Spleen (tissue), 11 donors: ENCODE data around the gene SLC25A44. TPM values are rescaled to one million over a fixed set of nuclear protein-coding genes. Genes with fewer than 3 reads are reported as not detected.
A peak's percentile ranks its signal among the peaks of the same experiment; 100 is the strongest.

Source experiments
- DNase-seq: peaks from one replicate; pipeline ENCODE4 v3.0.0-alpha.2; 2020
- H3K27ac ChIP-seq, 8 donors: fragments of 200-600 bp; sonication (generic) in 7 of 8; 1 replicate in 4 of 8; 2 replicates in 4 of 8; pipeline versions ENCODE4 v1.5.0 to v1.8.0; 2016 to 2021; ENCODE audit warnings: inconsistent platforms in 4 of 8, mild to moderate bottlenecking in 4 of 8, moderate library complexity in 1 of 8
- H3K27me3 ChIP-seq, 7 donors: fragments of 200-600 bp; sonication (generic) in 6 of 7; replicated peaks in 1 of 7; 1 replicate in 4 of 7; 2 replicates in 3 of 7; pipeline versions ENCODE4 v1.5.0 to v1.8.0; 2016 to 2021; ENCODE audit warnings: inconsistent platforms in 3 of 7, mild to moderate bottlenecking in 1 of 7
- H3K36me3 ChIP-seq, 6 donors: fragments of 200-600 bp; sonication (generic) in 5 of 6; 1 replicate in 4 of 6; 2 replicates in 2 of 6; pipeline versions ENCODE4 v1.5.0 to v1.8.0; 2016 to 2021; ENCODE audit warnings: inconsistent platforms in 2 of 6
- H3K4me1 ChIP-seq, 6 donors: fragments of 200-600 bp; sonication (generic) in 5 of 6; 1 replicate in 3 of 6; 2 replicates in 3 of 6; pipeline versions ENCODE4 v1.5.0 to v1.8.0; 2016 to 2021; ENCODE audit warnings: inconsistent platforms in 3 of 6
- H3K4me3 ChIP-seq, 8 donors: fragments of 200-600 bp; sonication (generic) in 7 of 8; 1 replicate in 4 of 8; 2 replicates in 4 of 8; pipeline versions ENCODE4 v1.5.0 to v1.8.0; 2016 to 2021; ENCODE audit warnings: inconsistent platforms in 4 of 8, mild to moderate bottlenecking in 4 of 8, moderate library complexity in 2 of 8
- H3K9me3 ChIP-seq, 8 donors: fragments of 200-600 bp; sonication (generic) in 7 of 8; 1 replicate in 4 of 8; 2 replicates in 4 of 8; pipeline versions ENCODE4 v1.5.0 to v1.8.0; 2016 to 2021; ENCODE audit warnings: inconsistent platforms in 4 of 8
- CTCF ChIP-seq, 11 experiments: fragments of 200-600 bp in 7 of 11; fragments of 450-650 bp in 4 of 11; sonication (generic) in 4 of 11; IDR thresholded peaks in 8 of 11; conservative IDR thresholded peaks in 3 of 11; 1 replicate in 7 of 11; 2 replicates in 4 of 11; pipeline versions ENCODE4 v1.4.0 to v1.8.0; 2016 to 2021; ENCODE audit warnings: antibody characterized with exemption in 11 of 11, inconsistent platforms in 4 of 11, mild to moderate bottlenecking in 1 of 11
- POLR2A ChIP-seq, 3 donors: fragments of 450-650 bp; IDR thresholded peaks; one replicate each; pipeline ENCODE4 v1.5.1; 2017; ENCODE audit warnings: antibody characterized with exemption in 3 of 3, mild to moderate bottlenecking in 1 of 3
- POLR2AphosphoS5 ChIP-seq, 3 donors: sonication (generic); formaldehyde crosslinking; IDR thresholded peaks; one replicate each; pipeline ENCODE4 v1.5.1; 2017; ENCODE audit warnings: antibody characterized with exemption in 3 of 3
- WGBS, 5 donors: extraction: QIAGEN DNeasy Blood & Tissue Kit in 3 of 5; methylation state at CpG; one replicate each; pipeline versions ENCODE4 v1.1.5 to v1.1.7; 2013 to 2018; 5-methylcytosine and 5-hydroxymethylcytosine counted together
- intact Hi-C: fragments of 100-400 bp; cut with DNase I; formaldehyde crosslinking; loops from one replicate; pipeline ENCODE4 v1.15.0; 2023; ENCODE audit warnings: low total_unique reads
- polyA plus RNA-seq, 3 donors: library from polyadenylated mRNA; stranded (reverse); fragments of 200-250 nt; gene quantifications; one replicate each; pipeline ENCODE4 v1.2.1, GENCODE V29; 2013
- total RNA-seq, 7 donors: library from RNA; depleted of rRNA in 3 of 7; stranded (reverse); fragments of >200 nt in 3 of 7; fragmentation: NEBNext Ultra II Directional in 4 of 7; extraction: Animal tissue kit (Norgen Biotek cat#: 25700) in 4 of 7; gene quantifications; one replicate each; pipeline versions ENCODE4 v1.1.0 to v1.2.1, GENCODE V29; 2016 to 2021
- donor health status: healthy with polysubstance abuse.
- donor health status: DM: no; HTN: no; CAD: no; lungs with moderate emphysema.
- donor health status: DM: no; HTN: no; CAD: no.
- donor health status: Bipolar disorder and iron deficiency.
- donor health status: healthy.
- donor health status: DM: no; HTN: no; CAD: no.
- donor health status: DM: yes; HTN: yes; CAD: no.

The SLC25A44 gene
- total and polyA plus RNA-seq, 10 donors: 4.8 to 32.7 (median 24.8) TPM

GRCh38 chr1:156220226-156220625 is 26.3 kb downstream of the SLC25A44 start:
- intact Hi-C loops: loop anchor here (5.0 kb wide), 1 partner anchor 128 kb away; no protein-coding TSS in a partner anchor
- TF ChIP-seq CTCF (IDR thresholded peaks at IDR 0.05 in 8 of 11, conservative IDR thresholded peaks at IDR 0.05 in 3 of 11) (no peak), POLR2A (IDR thresholded peaks at IDR 0.05) (no peak), POLR2AphosphoS5 (IDR thresholded peaks at IDR 0.05) (no peak)
- 92 to 98% (median 96%) methylated on average over 9 of the region's 9 CpGs for WGBS, 5 donors

GRCh38 chr1:156221986-156222692 is 28.2 kb downstream of the SLC25A44 start:
- H3K4me3 ChIP-seq: no peak overlapping the region
- peaks cover 3 to 64% (median 32%) of the 10 kb centered on the region in 6 donors for H3K4me1 ChIP-seq
- H3K27ac ChIP-seq: peak overlapping the region in 1 of 8 donors; percentile 12
- peaks cover 0 to 75% (median 54%) of the 10 kb centered on the region in 6 donors for H3K36me3 ChIP-seq
- intact Hi-C loops: loop anchor here (5.0 kb wide), 1 partner anchor 130 kb away; no protein-coding TSS in a partner anchor
- H3K27me3 ChIP-seq: no peaks in the 10 kb centered on the region
- no peaks in the 10 kb centered on the region for H3K9me3 ChIP-seq
- peak; percentile 54 for DNase-seq
- no peak for TF ChIP-seq POLR2A (IDR thresholded peaks at IDR 0.05)
- TF ChIP-seq POLR2AphosphoS5 (IDR thresholded peaks at IDR 0.05): no peak
- no peak for TF ChIP-seq CTCF (IDR thresholded peaks at IDR 0.05 in 8 of 11, conservative IDR thresholded peaks at IDR 0.05 in 3 of 11)
- WGBS, 5 donors: 94 to 97% (median 95%) methylated on average over 13 of the region's 13 CpGs

More at GRCh38 chr1:156220226-156220625, 26.3 kb downstream of the SLC25A44 start:
- H3K4me3 ChIP-seq: no peak overlapping the region
- H3K27ac ChIP-seq: peak overlapping the region in 1 of 8 donors; percentile 99
- H3K27me3 ChIP-seq: no peaks in the 10 kb centered on the region
- peak; percentile 50 for DNase-seq
- no peaks in the 10 kb centered on the region for H3K9me3 ChIP-seq
- H3K4me1 ChIP-seq: peaks cover 7 to 71% (median 31%) of the 10 kb centered on the region in 6 donors
- H3K36me3 ChIP-seq: peaks cover 0 to 75% (median 44%) of the 10 kb centered on the region in 6 donors

- TF ChIP-seq POLR2AphosphoS5 (IDR thresholded peaks at IDR 0.05) (no peak), CTCF (IDR thresholded peaks at IDR 0.05 in 8 of 11, conservative IDR thresholded peaks at IDR 0.05 in 3 of 11) (peak in 3 of 11 experiments; percentile 4 to 47 (median 22))
- 10 to 17% (median 16%) methylated on average over 2 of the region's 2 CpGs for WGBS, 5 donors
- Histone ChIP-seq H3K4me1 (peaks cover 0 to 31% (median 10%) of the 10 kb centered on the region in 6 donors), H3K9me3 (no peaks in the 10 kb centered on the region), H3K27me3 (no peaks in the 10 kb centered on the region), H3K4me3 (no peak overlapping the region), H3K36me3 (peaks cover 0 to 93% (median 58%) of the 10 kb centered on the region in 6 donors), H3K27ac (peak overlapping the region in 4 of 8 donors; percentile 50 to 64 (median 52))
- DNase-seq: no peak
- intact Hi-C loops: loop anchor here (2.0 kb wide), 1 partner anchor 79 kb away; no protein-coding TSS in a partner anchor
Observed at GRCh38 chr1:156225677-156226014, 31.7 kb downstream of the SLC25A44 start.

- Histone ChIP-seq H3K27ac (peak overlapping the region in 4 of 8 donors; percentile 50 to 64 (median 52)), H3K36me3 (peaks cover 0 to 92% (median 54%) of the 10 kb centered on the region in 6 donors), H3K4me1 (peaks cover 0 to 26% (median 10%) of the 10 kb centered on the region in 6 donors), H3K4me3 (no peak overlapping the region), H3K27me3 (no peaks in the 10 kb centered on the region), H3K9me3 (no peaks in the 10 kb centered on the region)
- 40 to 54% (median 50%) methylated on average over 2 of the region's 2 CpGs for WGBS, 5 donors
- DNase-seq: peak; percentile 28
- intact Hi-C loops: no loop called here
- TF ChIP-seq CTCF (IDR thresholded peaks at IDR 0.05 in 8 of 11, conservative IDR thresholded peaks at IDR 0.05 in 3 of 11) (no peak), POLR2AphosphoS5 (IDR thresholded peaks at IDR 0.05) (no peak), POLR2A (IDR thresholded peaks at IDR 0.05) (no peak)
Observed at GRCh38 chr1:156226116-156226538, 32.2 kb downstream of the SLC25A44 start.
